ENCODE results near the gene MITF.
"Not testable (repeated sequence)": the region's sequence is repeated elsewhere in the genome, so short reads cannot be mapped to it uniquely, and the experiment has no call there.

The MITF gene

GRCh38 chr3:69901802-69902201 lies 162.5 kb downstream of the MITF start:
- Histone ChIP-seq H3K27me3 (ENCODE audit: control insufficient read depth, insufficient read depth, low read length, poor library complexity, severe bottlenecking) (no peaks in the 10 kb centered on the region), H3K9me3 (ENCODE audit: control insufficient read depth, low read length) (no peaks in the 10 kb centered on the region), H3K27ac (ENCODE audit: insufficient read depth, low read depth, low read length, poor library complexity, severe bottlenecking) (no peak overlapping the region), H3K4me1 (ENCODE audit: control insufficient read depth, insufficient read depth, low read length) (peaks cover 6% of the 10 kb centered on the region), H3K4me3 (ENCODE audit: insufficient read depth, low read depth, low read length) (no peak overlapping the region), H3K36me3 (ENCODE audit: control insufficient read depth, insufficient read depth, low read length) (no peaks in the 10 kb centered on the region)
- 94 to 97% methylated on average over 1 of the region's 1 CpG for WGBS, 2 experiments

- Histone ChIP-seq H3K4me1 (ENCODE audit: control insufficient read depth, insufficient read depth, low read length) (peaks cover 6% of the 10 kb centered on the region), H3K9me3 (ENCODE audit: control insufficient read depth, low read length) (no peaks in the 10 kb centered on the region), H3K36me3 (ENCODE audit: control insufficient read depth, insufficient read depth, low read length) (no peaks in the 10 kb centered on the region), H3K4me3 (ENCODE audit: insufficient read depth, low read depth, low read length) (no peak overlapping the region), H3K27me3 (ENCODE audit: control insufficient read depth, insufficient read depth, low read length, poor library complexity, severe bottlenecking) (no peaks in the 10 kb centered on the region), H3K27ac (ENCODE audit: insufficient read depth, low read depth, low read length, poor library complexity, severe bottlenecking) (no peak overlapping the region)
- 87 to 100% methylated on average over 1 of the region's 1 CpG for WGBS, 2 experiments
These were observed 163.1 kb downstream of the MITF start for GRCh38 chr3:69902386-69902785.

- no peaks in the 10 kb centered on the region for H3K9me3 ChIP-seq (ENCODE audit: control insufficient read depth, low read length)
- 90% methylated on average over 2 of the region's 2 CpGs; no CpG with 5 or more reads in 1 of the 2 experiments for WGBS, 2 experiments
- no peak overlapping the region for H3K4me3 ChIP-seq (ENCODE audit: insufficient read depth, low read depth, low read length)
- H3K27me3 ChIP-seq (ENCODE audit: control insufficient read depth, insufficient read depth, low read length, poor library complexity, severe bottlenecking): no peaks in the 10 kb centered on the region
- H3K4me1 ChIP-seq (ENCODE audit: control insufficient read depth, insufficient read depth, low read length): no peaks in the 10 kb centered on the region
- no peak overlapping the region for H3K27ac ChIP-seq (ENCODE audit: insufficient read depth, low read depth, low read length, poor library complexity, severe bottlenecking)
- no peaks in the 10 kb centered on the region for H3K36me3 ChIP-seq (ENCODE audit: control insufficient read depth, insufficient read depth, low read length)
These were observed 167.2 kb downstream of the MITF start for GRCh38 chr3:69906351-69906966.

GRCh38 chr3:69907554-69907953 lies 168.3 kb downstream of the MITF start:
- Histone ChIP-seq H3K27ac (ENCODE audit: insufficient read depth, low read depth, low read length, poor library complexity, severe bottlenecking) (no peak overlapping the region), H3K9me3 (ENCODE audit: control insufficient read depth, low read length) (no peaks in the 10 kb centered on the region), H3K36me3 (ENCODE audit: control insufficient read depth, insufficient read depth, low read length) (no peaks in the 10 kb centered on the region), H3K4me3 (ENCODE audit: insufficient read depth, low read depth, low read length) (no peak overlapping the region), H3K4me1 (ENCODE audit: control insufficient read depth, insufficient read depth, low read length) (no peaks in the 10 kb centered on the region), H3K27me3 (ENCODE audit: control insufficient read depth, insufficient read depth, low read length, poor library complexity, severe bottlenecking) (no peaks in the 10 kb centered on the region)
- 93 to 100% methylated on average over 1 of the region's 1 CpG for WGBS, 2 experiments

GRCh38 chr3:69909859-69910258 lies 170.6 kb downstream of the MITF start:
- H3K27ac ChIP-seq (ENCODE audit: insufficient read depth, low read depth, low read length, poor library complexity, severe bottlenecking); H3K36me3 ChIP-seq (ENCODE audit: control insufficient read depth, insufficient read depth, low read length); H3K9me3 ChIP-seq (ENCODE audit: control insufficient read depth, low read length); H3K27me3 ChIP-seq (ENCODE audit: control insufficient read depth, insufficient read depth, low read length, poor library complexity, severe bottlenecking); H3K4me1 ChIP-seq (ENCODE audit: control insufficient read depth, insufficient read depth, low read length); H3K4me3 ChIP-seq (ENCODE audit: insufficient read depth, low read depth, low read length): not testable (repeated sequence)

- H3K36me3 ChIP-seq (ENCODE audit: control insufficient read depth, insufficient read depth, low read length): no peaks in the 10 kb centered on the region
- no peak overlapping the region for H3K27ac ChIP-seq (ENCODE audit: insufficient read depth, low read depth, low read length, poor library complexity, severe bottlenecking)
- no peak overlapping the region for H3K4me3 ChIP-seq (ENCODE audit: insufficient read depth, low read depth, low read length)
- no peaks in the 10 kb centered on the region for H3K4me1 ChIP-seq (ENCODE audit: control insufficient read depth, insufficient read depth, low read length)
- no peaks in the 10 kb centered on the region for H3K27me3 ChIP-seq (ENCODE audit: control insufficient read depth, insufficient read depth, low read length, poor library complexity, severe bottlenecking)
- H3K9me3 ChIP-seq (ENCODE audit: control insufficient read depth, low read length): no peaks in the 10 kb centered on the region
- WGBS, 2 experiments: 96 to 100% methylated on average over 3 of the region's 3 CpGs
These were observed 174.2 kb downstream of the MITF start for GRCh38 chr3:69913422-69913821.

GRCh38 chr3:69914395-69914794 lies 175.1 kb downstream of the MITF start:
- no peak overlapping the region for H3K27ac ChIP-seq (ENCODE audit: insufficient read depth, low read depth, low read length, poor library complexity, severe bottlenecking)
- H3K27me3 ChIP-seq (ENCODE audit: control insufficient read depth, insufficient read depth, low read length, poor library complexity, severe bottlenecking): no peaks in the 10 kb centered on the region
- H3K4me1 ChIP-seq (ENCODE audit: control insufficient read depth, insufficient read depth, low read length): no peaks in the 10 kb centered on the region
- H3K4me3 ChIP-seq (ENCODE audit: insufficient read depth, low read depth, low read length): no peak overlapping the region
- H3K9me3 ChIP-seq (ENCODE audit: control insufficient read depth, low read length): no peaks in the 10 kb centered on the region
- WGBS, 2 experiments: 96 to 98% methylated on average over 4 of the region's 4 CpGs
- no peaks in the 10 kb centered on the region for H3K36me3 ChIP-seq (ENCODE audit: control insufficient read depth, insufficient read depth, low read length)

GRCh38 chr3:69915726-69916125 lies 176.5 kb downstream of the MITF start:
- H3K4me3 ChIP-seq (ENCODE audit: insufficient read depth, low read depth, low read length): no peak overlapping the region
- H3K9me3 ChIP-seq (ENCODE audit: control insufficient read depth, low read length): no peaks in the 10 kb centered on the region
- H3K36me3 ChIP-seq (ENCODE audit: control insufficient read depth, insufficient read depth, low read length): no peaks in the 10 kb centered on the region
- no peaks in the 10 kb centered on the region for H3K27me3 ChIP-seq (ENCODE audit: control insufficient read depth, insufficient read depth, low read length, poor library complexity, severe bottlenecking)
- H3K27ac ChIP-seq (ENCODE audit: insufficient read depth, low read depth, low read length, poor library complexity, severe bottlenecking): no peak overlapping the region
- H3K4me1 ChIP-seq (ENCODE audit: control insufficient read depth, insufficient read depth, low read length): no peaks in the 10 kb centered on the region

- not testable (repeated sequence) for H3K4me3 ChIP-seq (ENCODE audit: insufficient read depth, low read depth, low read length); H3K27ac ChIP-seq (ENCODE audit: insufficient read depth, low read depth, low read length, poor library complexity, severe bottlenecking); H3K27me3 ChIP-seq (ENCODE audit: control insufficient read depth, insufficient read depth, low read length, poor library complexity, severe bottlenecking); H3K4me1 ChIP-seq (ENCODE audit: control insufficient read depth, insufficient read depth, low read length); H3K9me3 ChIP-seq (ENCODE audit: control insufficient read depth, low read length); H3K36me3 ChIP-seq (ENCODE audit: control insufficient read depth, insufficient read depth, low read length)
- 58% methylated on average over 10 of the region's 10 CpGs for WGBS, 2 experiments
These were observed 180.7 kb downstream of the MITF start for GRCh38 chr3:69920009-69920408.

GRCh38 chr3:69921651-69922050 lies 182.4 kb downstream of the MITF start:
- Histone ChIP-seq H3K4me3 (ENCODE audit: insufficient read depth, low read depth, low read length) (no peak overlapping the region), H3K4me1 (ENCODE audit: control insufficient read depth, insufficient read depth, low read length) (no peaks in the 10 kb centered on the region), H3K27me3 (ENCODE audit: control insufficient read depth, insufficient read depth, low read length, poor library complexity, severe bottlenecking) (no peaks in the 10 kb centered on the region), H3K36me3 (ENCODE audit: control insufficient read depth, insufficient read depth, low read length) (no peaks in the 10 kb centered on the region), H3K27ac (ENCODE audit: insufficient read depth, low read depth, low read length, poor library complexity, severe bottlenecking) (no peak overlapping the region), H3K9me3 (ENCODE audit: control insufficient read depth, low read length) (no peaks in the 10 kb centered on the region)
- WGBS, 2 experiments: 92 to 93% methylated on average over 6 of the region's 6 CpGs

GRCh38 chr3:69922521-69923000 lies 183.3 kb downstream of the MITF start:
- no peaks in the 10 kb centered on the region for H3K9me3 ChIP-seq (ENCODE audit: control insufficient read depth, low read length)
- no peaks in the 10 kb centered on the region for H3K4me1 ChIP-seq (ENCODE audit: control insufficient read depth, insufficient read depth, low read length)
- no peaks in the 10 kb centered on the region for H3K36me3 ChIP-seq (ENCODE audit: control insufficient read depth, insufficient read depth, low read length)
- WGBS, 2 experiments: 90 to 91% methylated on average over 4 of the region's 4 CpGs
- no peak overlapping the region for H3K4me3 ChIP-seq (ENCODE audit: insufficient read depth, low read depth, low read length)
- H3K27me3 ChIP-seq (ENCODE audit: control insufficient read depth, insufficient read depth, low read length, poor library complexity, severe bottlenecking): no peaks in the 10 kb centered on the region
- H3K27ac ChIP-seq (ENCODE audit: insufficient read depth, low read depth, low read length, poor library complexity, severe bottlenecking): no peak overlapping the region
